BJ (cell line): ENCODE measurements around the gene C18orf63. TPM values are rescaled to one million over a fixed set of nuclear protein-coding genes. Genes with fewer than 3 reads are reported as not detected.
"Not testable (repeated sequence)": the region's sequence is repeated elsewhere in the genome, so short reads cannot be mapped to it uniquely, and the experiment has no call there.

Experiments used
- CTCF ChIA-PET: fragments of 350-600 bp; formaldehyde crosslinking; extraction: SDS; loops from one replicate; lab custom pipeline; 2021; ENCODE audit warnings: antibody characterized with exemption, inconsistent platforms; lab: Yijun Ruan, JAX
- POLR2A ChIA-PET: fragments of 300-600 bp; sonication (Branson Sonifier 250); formaldehyde crosslinking; extraction: SDS; loops from one replicate; lab custom pipeline; 2021; ENCODE audit warnings: antibody characterized with exemption; lab: Charles Lee
- DNase-seq: peaks from one replicate; pipeline ENCODE4 v3.0.0-alpha.2; 2011; ENCODE audit warnings: low read depth
- H3K27me3 ChIP-seq: 2 replicates; pipeline ENCODE4 v1.6.0; 2011; ENCODE audit warnings: low read length; ENCODE audit not compliant: control insufficient read depth, insufficient read depth
- H3K36me3 ChIP-seq: 2 replicates; pipeline ENCODE4 v1.5.1; 2011; ENCODE audit warnings: low read length; ENCODE audit not compliant: control insufficient read depth, insufficient read depth
- H3K4me3 ChIP-seq: 2 replicates; pipeline ENCODE4 v1.5.1; 2011; ENCODE audit warnings: low read depth, mild to moderate bottlenecking, control low read depth, low read length
- polyA plus RNA-seq: library from polyadenylated mRNA; depleted of rRNA; stranded (reverse); fragments of >200 nt; gene quantifications from 2 replicates; pipeline ENCODE4 v1.2.3, GENCODE V29; 2011
- TF ChIP-seq, protein P1 (sequence below): IDR thresholded peaks from 2 replicates; pipeline ENCODE4 v1.5.1; 2011; ENCODE audit warnings: low read depth, mild to moderate bottlenecking, control low read depth, inconsistent platforms, low read length, moderate library complexity; ENCODE audit not compliant: insufficient read depth

C18orf63 gene
- polyA plus RNA-seq, 1 experiment, result not detected

DNA sequence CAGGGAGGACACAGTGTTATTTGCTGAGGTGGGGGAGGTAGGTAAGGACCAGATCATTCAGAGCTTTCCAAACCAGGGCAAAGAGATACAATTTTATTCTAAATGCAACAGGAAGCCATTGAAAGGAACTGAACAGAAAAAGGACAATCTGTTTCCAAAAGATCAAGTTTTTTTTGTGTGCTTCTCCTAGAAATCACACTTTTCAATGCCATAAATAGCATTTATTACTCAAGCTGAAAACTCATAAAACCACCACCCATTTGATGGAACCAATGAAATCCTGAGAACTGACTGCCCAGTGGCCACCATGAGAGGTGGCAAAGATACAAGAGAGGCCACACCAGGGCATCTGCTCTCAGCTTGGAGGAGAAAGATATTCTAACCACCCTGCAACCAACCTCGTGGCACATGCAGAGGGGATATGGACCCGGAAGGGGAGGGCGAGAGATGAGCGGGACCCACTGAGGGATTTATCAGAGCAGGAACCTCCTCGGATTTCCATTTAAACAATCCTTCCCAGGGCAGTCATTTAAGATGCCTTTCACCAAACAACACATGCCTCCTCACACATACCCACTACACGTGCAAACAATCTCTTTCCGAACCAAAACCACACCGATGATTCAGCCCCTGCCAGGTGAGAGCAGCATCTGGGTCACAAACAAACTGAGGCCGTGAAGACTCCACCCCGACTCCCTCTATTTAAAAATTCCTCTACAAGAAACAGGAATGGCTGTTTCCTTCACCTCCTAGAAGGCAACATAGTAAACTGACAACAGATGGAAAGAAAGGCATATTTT, 32.7 kb upstream of the C18orf63 start:
- TF ChIP-seq, protein P1, sequence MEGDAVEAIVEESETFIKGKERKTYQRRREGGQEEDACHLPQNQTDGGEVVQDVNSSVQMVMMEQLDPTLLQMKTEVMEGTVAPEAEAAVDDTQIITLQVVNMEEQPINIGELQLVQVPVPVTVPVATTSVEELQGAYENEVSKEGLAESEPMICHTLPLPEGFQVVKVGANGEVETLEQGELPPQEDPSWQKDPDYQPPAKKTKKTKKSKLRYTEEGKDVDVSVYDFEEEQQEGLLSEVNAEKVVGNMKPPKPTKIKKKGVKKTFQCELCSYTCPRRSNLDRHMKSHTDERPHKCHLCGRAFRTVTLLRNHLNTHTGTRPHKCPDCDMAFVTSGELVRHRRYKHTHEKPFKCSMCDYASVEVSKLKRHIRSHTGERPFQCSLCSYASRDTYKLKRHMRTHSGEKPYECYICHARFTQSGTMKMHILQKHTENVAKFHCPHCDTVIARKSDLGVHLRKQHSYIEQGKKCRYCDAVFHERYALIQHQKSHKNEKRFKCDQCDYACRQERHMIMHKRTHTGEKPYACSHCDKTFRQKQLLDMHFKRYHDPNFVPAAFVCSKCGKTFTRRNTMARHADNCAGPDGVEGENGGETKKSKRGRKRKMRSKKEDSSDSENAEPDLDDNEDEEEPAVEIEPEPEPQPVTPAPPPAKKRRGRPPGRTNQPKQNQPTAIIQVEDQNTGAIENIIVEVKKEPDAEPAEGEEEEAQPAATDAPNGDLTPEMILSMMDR, result no peak
- CTCF ChIA-PET, result no interaction called here
- H3K4me3 ChIP-seq, result no peak overlapping the region
- no peaks in the 10 kb centered on the region for H3K36me3 ChIP-seq
- POLR2A ChIA-PET, result no interaction called here
- no peak for DNase-seq
- no peaks in the 10 kb centered on the region for H3K27me3 ChIP-seq

- ChIA-PET POLR2A (no interaction called here), CTCF (no interaction called here)
- H3K36me3 ChIP-seq, result no peaks in the 10 kb centered on the region
- DNase-seq, result no peak
- TF ChIP-seq, protein P1, result no peak
- no peak overlapping the region for H3K4me3 ChIP-seq
- no peaks in the 10 kb centered on the region for H3K27me3 ChIP-seq
These were observed 32.0 kb upstream of the C18orf63 start for GRCh38 chr18:74283646-74284045.

DNA sequence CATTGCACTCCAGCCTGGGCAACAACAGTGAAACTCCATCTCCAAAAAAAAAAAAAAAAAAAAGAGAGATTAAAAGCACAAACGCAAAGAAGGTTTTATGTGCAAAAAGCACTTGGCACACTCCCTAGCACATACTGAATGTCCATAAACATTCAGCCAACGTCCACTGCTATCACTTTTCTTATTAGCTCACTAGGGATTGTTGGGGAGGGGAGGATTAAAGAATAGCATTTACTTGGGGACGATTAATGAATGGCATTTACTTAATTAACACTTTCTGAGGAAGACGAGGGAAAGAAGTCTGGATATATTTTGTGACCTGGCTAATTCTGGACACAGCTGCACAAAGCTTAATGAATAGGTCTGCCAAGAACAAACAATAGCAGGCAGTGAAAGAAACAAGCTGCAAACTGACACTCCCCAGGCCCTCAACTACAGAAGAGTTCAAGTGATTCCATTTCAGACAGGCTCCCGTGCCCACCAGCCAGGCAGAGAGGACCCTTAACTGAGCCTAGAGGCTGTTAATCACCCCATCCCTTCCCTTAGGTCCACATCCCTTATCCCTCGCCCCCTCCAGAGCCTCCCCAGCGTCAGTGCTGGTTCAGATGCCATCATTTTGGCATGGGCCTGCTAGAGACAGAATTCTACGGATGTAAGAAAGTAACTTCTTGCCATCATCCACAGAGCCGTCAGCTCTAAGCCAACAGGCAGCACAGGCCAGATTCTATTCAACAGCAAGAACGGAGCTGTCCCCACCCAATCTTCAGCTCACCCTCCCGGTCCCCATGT, 31.3 kb upstream of the C18orf63 start:
- CTCF ChIA-PET, result interaction anchor here (0.8 to 1.2 kb wide), 2 partner anchors 28 to 57 kb away, joined by 3 to 4 read pairs; no protein-coding TSS in a partner anchor
- POLR2A ChIA-PET, result no interaction called here

GRCh38 chr18:74284980-74285355, 30.7 kb upstream of the C18orf63 start:
- H3K36me3 ChIP-seq, result no peaks in the 10 kb centered on the region
- ChIA-PET CTCF (interaction anchor here (0.8 to 1.2 kb wide), 2 partner anchors 27 to 56 kb away, joined by 3 to 4 read pairs; no protein-coding TSS in a partner anchor), POLR2A (no interaction called here)
- no peak for DNase-seq
- no peaks in the 10 kb centered on the region for H3K27me3 ChIP-seq
- no peak overlapping the region for H3K4me3 ChIP-seq
- TF ChIP-seq, protein P1, result no peak

More for the DNA sequence above, 31.3 kb upstream of the C18orf63 start:
- Histone ChIP-seq H3K27me3 (no peaks in the 10 kb centered on the region), H3K36me3 (no peaks in the 10 kb centered on the region), H3K4me3 (no peak overlapping the region)
- TF ChIP-seq, protein P1, result no peak
- no peak for DNase-seq

DNA sequence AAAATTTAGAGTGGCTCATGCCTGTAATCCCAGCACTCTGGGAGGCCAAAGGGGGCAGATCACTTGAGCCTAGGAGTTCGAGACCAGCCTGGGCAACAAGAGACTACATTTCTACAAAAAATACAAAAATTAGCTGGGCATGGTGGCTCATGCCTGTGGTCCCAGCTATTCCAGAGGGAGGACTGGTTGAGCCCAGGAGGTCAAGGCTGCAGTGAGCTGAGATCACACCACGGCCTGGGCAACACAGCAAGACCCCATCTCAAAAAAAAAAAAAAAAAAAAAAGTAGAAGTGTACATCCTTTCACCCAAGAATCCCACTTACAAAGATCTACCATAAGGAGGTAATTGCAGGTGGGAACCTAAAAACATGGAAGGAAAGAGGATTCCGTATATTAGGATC, 30.1 kb upstream of the C18orf63 start:
- H3K4me3 ChIP-seq, POLR2A ChIA-PET, DNase-seq, H3K36me3 ChIP-seq, H3K27me3 ChIP-seq: not testable (repeated sequence)
- CTCF ChIA-PET, result interaction anchor here (0.8 kb wide), 1 partner anchor 26 kb away, joined by 3 read pairs; no protein-coding TSS in a partner anchor
